NCI-H128 (cell line): ENCODE data around the gene HUS1.
"Not testable (repeated sequence)": the region's sequence is repeated elsewhere in the genome, so short reads cannot be mapped to it uniquely, and the experiment has no call there.

Source experiments
- DNase-seq: peaks from one replicate; lab custom pipeline; 2025; ENCODE audit not compliant: unreplicated experiment; lab: John Stamatoyannopoulos, UW

Gene HUS1

GRCh38 chr7:47945261-47946015 lies 34.0 kb downstream of the HUS1 start:
- DNase-seq, result peak; percentile 14

GRCh38 chr7:47944536-47945260 lies 34.7 kb downstream of the HUS1 start:
- DNase-seq, result no peak

- no peak for DNase-seq
Observed at GRCh38 chr7:47943676-47944474, 35.5 kb downstream of the HUS1 start.

GRCh38 chr7:47942651-47943050 lies 36.8 kb downstream of the HUS1 start:
- not testable (repeated sequence) for DNase-seq

- no peak for DNase-seq
Observed at GRCh38 chr7:47942132-47942531, 37.3 kb downstream of the HUS1 start.

GRCh38 chr7:47941136-47941844 lies 38.1 kb downstream of the HUS1 start:
- DNase-seq, result no peak

GRCh38 chr7:47940088-47941013 lies 39.1 kb downstream of the HUS1 start:
- DNase-seq, result no peak

GRCh38 chr7:47939425-47940036 lies 39.9 kb downstream of the HUS1 start:
- DNase-seq, result no peak

GRCh38 chr7:47938574-47939165 lies 40.7 kb downstream of the HUS1 start:
- DNase-seq, result no peak

- no peak for DNase-seq
Observed at GRCh38 chr7:47937711-47938573, 41.5 kb downstream of the HUS1 start.

GRCh38 chr7:47937065-47937687 lies 42.2 kb downstream of the HUS1 start:
- DNase-seq, result no peak

- no peak for DNase-seq
Observed at GRCh38 chr7:47936323-47936722, 43.1 kb downstream of the HUS1 start.

GRCh38 chr7:47935336-47935735 lies 44.1 kb downstream of the HUS1 start:
- DNase-seq, result no peak

- no peak for DNase-seq
Observed at GRCh38 chr7:47934831-47935230, 44.6 kb downstream of the HUS1 start.

GRCh38 chr7:47933215-47933614 lies 46.2 kb downstream of the HUS1 start:
- no peak for DNase-seq

GRCh38 chr7:47932466-47933037 lies 46.9 kb downstream of the HUS1 start:
- no peak for DNase-seq

- no peak for DNase-seq
Observed at GRCh38 chr7:47932016-47932415, 47.4 kb downstream of the HUS1 start.
